Kidney epithelial cell (primary cell): ENCODE results near the gene ARHGAP42. TPM values are rescaled to one million over a fixed set of nuclear protein-coding genes. Genes with fewer than 3 reads are reported as not detected.
A peak's percentile ranks its signal among the peaks of the same experiment; 100 is the strongest.

Experiments
- DNase-seq: peaks from one replicate; pipeline ENCODE4 v3.0.0-alpha.2; 2010; ENCODE audit warnings: low read depth
- H3K27me3 ChIP-seq: 2 replicates; pipeline ENCODE4 v1.6.0; 2011; ENCODE audit warnings: low read length; ENCODE audit not compliant: control insufficient read depth, insufficient read depth
- H3K36me3 ChIP-seq: 2 replicates; pipeline ENCODE4 v1.5.1; 2011; ENCODE audit warnings: low read length; ENCODE audit not compliant: control insufficient read depth, insufficient read depth
- H3K4me3 ChIP-seq: 2 replicates; pipeline ENCODE4 v1.5.1; 2011; ENCODE audit warnings: low read depth, mild to moderate bottlenecking, control low read depth, low read length
- total RNA-seq: library from RNA; depleted of rRNA; stranded (reverse); fragments of >200 nt; gene quantifications from 2 replicates; pipeline ENCODE4 v1.2.3, GENCODE V29; 2015
- TF ChIP-seq, protein P1 (sequence below): IDR thresholded peaks from 2 replicates; pipeline ENCODE4 v1.5.1; 2011; ENCODE audit warnings: mild to moderate bottlenecking, moderate library complexity, low read length, control low read depth, inconsistent platforms; ENCODE audit not compliant: insufficient read depth, poor library complexity, severe bottlenecking

ARHGAP42 gene
- total RNA-seq, 1 donor from 2014 or later = 27.9 TPM

DNA sequence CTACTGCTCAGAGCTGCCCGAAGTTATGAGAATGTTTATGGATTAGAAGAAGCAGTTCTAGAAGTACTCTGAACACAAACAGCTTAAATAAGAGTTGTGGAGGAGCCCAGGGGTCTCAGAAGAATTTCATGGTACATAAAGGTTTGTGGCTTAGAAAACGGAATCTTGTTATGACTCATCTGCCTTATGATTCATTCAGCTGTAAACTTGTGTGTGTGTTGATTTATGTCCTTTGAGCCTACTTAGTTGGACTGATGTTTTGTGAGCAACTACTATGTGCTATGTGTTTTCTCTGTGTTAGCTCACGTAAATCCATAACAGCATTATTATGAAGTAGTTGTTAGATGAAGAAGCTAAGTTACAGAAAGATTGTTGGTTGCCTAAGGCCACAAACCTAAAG, 238.8 kb downstream of the ARHGAP42 start:
- no peaks in the 10 kb centered on the region for H3K36me3 ChIP-seq
- H3K27me3 ChIP-seq = no peaks in the 10 kb centered on the region
- no peak overlapping the region for H3K4me3 ChIP-seq
- TF ChIP-seq, protein P1, sequence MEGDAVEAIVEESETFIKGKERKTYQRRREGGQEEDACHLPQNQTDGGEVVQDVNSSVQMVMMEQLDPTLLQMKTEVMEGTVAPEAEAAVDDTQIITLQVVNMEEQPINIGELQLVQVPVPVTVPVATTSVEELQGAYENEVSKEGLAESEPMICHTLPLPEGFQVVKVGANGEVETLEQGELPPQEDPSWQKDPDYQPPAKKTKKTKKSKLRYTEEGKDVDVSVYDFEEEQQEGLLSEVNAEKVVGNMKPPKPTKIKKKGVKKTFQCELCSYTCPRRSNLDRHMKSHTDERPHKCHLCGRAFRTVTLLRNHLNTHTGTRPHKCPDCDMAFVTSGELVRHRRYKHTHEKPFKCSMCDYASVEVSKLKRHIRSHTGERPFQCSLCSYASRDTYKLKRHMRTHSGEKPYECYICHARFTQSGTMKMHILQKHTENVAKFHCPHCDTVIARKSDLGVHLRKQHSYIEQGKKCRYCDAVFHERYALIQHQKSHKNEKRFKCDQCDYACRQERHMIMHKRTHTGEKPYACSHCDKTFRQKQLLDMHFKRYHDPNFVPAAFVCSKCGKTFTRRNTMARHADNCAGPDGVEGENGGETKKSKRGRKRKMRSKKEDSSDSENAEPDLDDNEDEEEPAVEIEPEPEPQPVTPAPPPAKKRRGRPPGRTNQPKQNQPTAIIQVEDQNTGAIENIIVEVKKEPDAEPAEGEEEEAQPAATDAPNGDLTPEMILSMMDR = no peak
- peak; percentile 65 for DNase-seq

DNA sequence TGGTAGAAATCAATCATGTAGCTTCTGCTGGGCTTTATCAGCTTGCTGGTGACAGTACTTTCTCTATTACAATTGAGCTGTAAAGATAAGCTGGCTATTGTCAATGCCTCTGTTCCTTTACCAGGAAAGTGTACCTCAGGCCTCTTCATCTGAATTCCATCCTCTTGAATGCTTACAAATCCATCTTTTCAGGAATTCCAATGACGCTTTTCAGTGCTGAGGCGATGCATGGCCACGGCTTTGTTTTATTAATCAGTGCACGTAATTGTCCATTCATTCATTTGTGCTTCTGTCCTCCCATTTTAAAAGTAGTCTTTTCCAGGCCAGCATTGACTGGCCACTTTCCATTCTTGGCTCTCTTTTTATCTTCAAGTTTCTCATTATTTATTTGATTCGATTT, 240.5 kb downstream of the ARHGAP42 start:
- TF ChIP-seq, protein P1 = no peak
- no peak for DNase-seq
- H3K27me3 ChIP-seq = no peaks in the 10 kb centered on the region

DNA sequence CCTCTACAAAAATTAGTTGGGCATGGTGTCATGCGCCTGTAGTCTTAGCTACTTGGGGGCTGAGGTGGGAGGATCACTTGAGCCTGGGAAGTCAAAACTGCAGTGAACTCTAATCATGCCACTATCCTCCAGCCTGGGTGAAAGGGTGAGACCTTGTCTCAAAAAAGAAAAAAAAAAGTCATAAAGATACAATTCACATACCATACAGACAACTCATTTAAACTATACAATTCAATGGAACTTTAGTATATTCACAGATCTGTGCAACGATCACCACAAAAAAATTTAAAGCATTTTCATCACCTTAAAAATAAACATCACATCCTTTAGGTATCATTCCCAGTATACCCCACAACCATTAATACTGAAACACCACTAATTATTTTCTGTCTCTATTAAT, 241.3 kb downstream of the ARHGAP42 start:
- no peak overlapping the region for H3K4me3 ChIP-seq
- H3K27me3 ChIP-seq = no peaks in the 10 kb centered on the region
- TF ChIP-seq, protein P1 = no peak
- DNase-seq = no peak
- no peaks in the 10 kb centered on the region for H3K36me3 ChIP-seq

More for the DNA sequence above, 240.5 kb downstream of the ARHGAP42 start:
- no peak overlapping the region for H3K4me3 ChIP-seq
- H3K36me3 ChIP-seq = no peaks in the 10 kb centered on the region

DNA sequence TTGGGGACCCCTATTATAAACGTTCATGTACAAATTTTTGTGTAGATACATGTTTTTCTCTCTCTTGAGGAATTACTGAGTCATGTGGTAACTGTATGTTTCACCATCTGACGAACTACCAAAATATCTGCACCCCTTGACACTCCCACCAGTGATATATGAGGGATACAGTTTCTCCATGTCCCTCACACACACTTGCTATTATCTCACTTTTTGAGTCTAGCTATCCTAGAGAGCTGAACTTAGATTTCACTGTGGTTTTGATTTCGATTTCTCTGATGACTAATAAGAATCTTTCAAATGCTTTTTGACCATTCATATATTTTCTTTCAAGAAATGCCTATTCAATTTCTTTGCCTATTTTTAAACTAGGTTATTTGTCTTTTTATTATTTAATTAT, 242.3 kb downstream of the ARHGAP42 start:
- Histone ChIP-seq H3K27me3 (no peaks in the 10 kb centered on the region), H3K36me3 (no peaks in the 10 kb centered on the region), H3K4me3 (no peak overlapping the region)
- DNase-seq = no peak
- TF ChIP-seq, protein P1 = no peak

DNA sequence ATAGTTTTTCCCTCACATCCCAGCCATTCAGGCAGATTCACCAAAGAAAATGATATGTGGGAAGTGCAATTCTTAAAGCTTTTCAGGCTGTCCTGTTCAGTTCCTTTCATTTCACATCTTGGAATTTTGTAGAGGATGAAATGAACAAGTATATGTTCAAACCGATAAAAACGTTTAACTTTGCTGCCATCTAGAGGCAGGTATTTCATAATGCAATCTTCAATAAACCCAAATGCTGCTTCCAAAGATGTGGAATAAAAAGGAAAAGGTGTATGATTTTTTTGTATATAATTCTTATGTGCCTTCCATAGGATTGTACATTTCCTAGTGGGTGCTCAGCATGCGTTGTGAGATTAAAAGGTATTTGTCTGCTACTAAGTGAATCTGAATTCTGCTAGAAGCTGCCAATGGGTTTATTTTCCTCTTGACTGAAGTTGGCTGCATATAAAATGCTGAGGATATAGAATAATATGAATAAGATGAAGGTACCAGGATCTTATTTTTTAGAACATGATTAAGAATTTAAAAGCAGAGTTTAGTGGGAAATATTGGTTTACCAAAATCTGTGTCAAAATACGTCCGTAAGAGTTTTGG, 243.2 kb downstream of the ARHGAP42 start:
- Histone ChIP-seq H3K4me3 (no peak overlapping the region), H3K36me3 (no peaks in the 10 kb centered on the region), H3K27me3 (no peaks in the 10 kb centered on the region)
- no peak for DNase-seq
- TF ChIP-seq, protein P1 = peak; percentile 23

DNA sequence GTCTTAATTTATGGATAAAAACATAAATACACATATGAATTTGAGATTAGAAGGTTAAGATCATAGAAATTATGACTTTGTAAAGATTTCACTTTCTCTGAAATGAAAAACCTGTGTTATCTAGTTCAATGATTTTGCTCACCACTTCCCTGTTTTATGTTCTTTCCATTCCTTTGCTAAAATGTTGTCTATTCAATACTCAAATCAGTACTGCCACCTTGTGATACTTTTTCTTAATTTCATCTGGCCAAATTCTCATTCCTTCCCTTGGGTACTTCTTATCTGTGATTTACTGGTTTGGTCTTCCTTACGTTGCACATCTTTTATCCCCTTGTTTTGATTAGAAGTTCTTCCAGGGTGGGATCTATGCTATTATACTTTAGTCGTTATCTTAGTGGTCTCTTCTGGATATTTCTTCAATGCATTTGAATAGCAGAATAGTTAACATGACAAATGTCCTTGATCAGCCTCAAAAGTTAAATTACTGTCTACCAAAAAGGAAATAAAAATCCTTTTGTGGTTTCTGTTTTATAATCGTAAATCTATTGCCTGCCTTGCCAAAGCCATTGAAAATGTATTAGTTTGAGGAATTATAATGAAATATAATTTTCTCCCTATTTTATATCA, 245.5 kb downstream of the ARHGAP42 start:
- Histone ChIP-seq H3K27me3 (no peaks in the 10 kb centered on the region), H3K36me3 (no peaks in the 10 kb centered on the region), H3K4me3 (no peak overlapping the region)
- DNase-seq = no peak
- TF ChIP-seq, protein P1 = peak; percentile 18
